Stimulated activated CD8-positive, alpha-beta memory T cell treated with anti-CD3 and anti-CD28 coated beads, Interleukin-4, amount 100 ng/mL, for 48 hours (primary cell): ENCODE results near the gene UBE3B.

Experiments used
- DNase-seq: peaks from one replicate; pipeline ENCODE4 v3.0.0-alpha.2; 2020

Gene UBE3B

GRCh38 chr12:109500406-109501185, 23.2 kb downstream of the UBE3B start:
- DNase-seq = no peak

- no peak for DNase-seq
These were observed 23.9 kb downstream of the UBE3B start for GRCh38 chr12:109501299-109501698.

- DNase-seq = no peak
These were observed 24.9 kb downstream of the UBE3B start for GRCh38 chr12:109502332-109502731.

GRCh38 chr12:109503611-109504010, 26.2 kb downstream of the UBE3B start:
- no peak for DNase-seq

- DNase-seq = no peak
These were observed 26.6 kb downstream of the UBE3B start for GRCh38 chr12:109504068-109504467.

- DNase-seq = no peak
These were observed 32.8 kb downstream of the UBE3B start for GRCh38 chr12:109510196-109510595.

GRCh38 chr12:109512608-109513007, 35.2 kb downstream of the UBE3B start:
- DNase-seq = no peak

- no peak for DNase-seq
These were observed 35.6 kb downstream of the UBE3B start for GRCh38 chr12:109513051-109513450.

- DNase-seq = no peak
These were observed 36.5 kb downstream of the UBE3B start for GRCh38 chr12:109513977-109514376.

- DNase-seq = no peak
These were observed 40.2 kb downstream of the UBE3B start for GRCh38 chr12:109517619-109518018.

GRCh38 chr12:109518820-109519665, 41.6 kb downstream of the UBE3B start:
- DNase-seq = peak; percentile 73

GRCh38 chr12:109519787-109520186, 42.4 kb downstream of the UBE3B start:
- no peak for DNase-seq

- DNase-seq = no peak
These were observed 44.4 kb downstream of the UBE3B start for GRCh38 chr12:109521831-109522230.

- DNase-seq = no peak
These were observed 45.6 kb downstream of the UBE3B start for GRCh38 chr12:109523071-109523470.

- no peak for DNase-seq
These were observed 46.1 kb downstream of the UBE3B start for GRCh38 chr12:109523504-109523903.

GRCh38 chr12:109524466-109525278, 47.2 kb downstream of the UBE3B start:
- DNase-seq = no peak

GRCh38 chr12:109525279-109525585, 47.8 kb downstream of the UBE3B start:
- DNase-seq = no peak

GRCh38 chr12:109527489-109528123, 50.2 kb downstream of the UBE3B start:
- DNase-seq = no peak

GRCh38 chr12:109529691-109530640, 52.5 kb downstream of the UBE3B start:
- no peak for DNase-seq

- DNase-seq = no peak
These were observed 54.0 kb downstream of the UBE3B start for GRCh38 chr12:109531411-109531810.

- DNase-seq = no peak
These were observed 55.5 kb downstream of the UBE3B start for GRCh38 chr12:109532721-109533486.
